Astrocyte (in vitro differentiated cells and primary cell): Measurements from ENCODE around the gene AKT3. TPM values are rescaled to one million over a fixed set of nuclear protein-coding genes. Genes with fewer than 3 reads are reported as not detected.

Source experiments
- DNase-seq: peaks from one replicate; pipeline ENCODE4 v3.0.0-alpha.2; 2010; ENCODE audit warnings: low read depth
- FAIRE-seq: peaks from 2 replicates; lab custom pipeline; 2011; peaks lifted over from hg19 to GRCh38; lab: Jason Lieb, UNC
- H2AFZ ChIP-seq: 2 replicates; pipeline ENCODE4 v1.6.0; 2012; ENCODE audit warnings: low read depth, low read length, inconsistent platforms
- H3K27ac ChIP-seq: 2 replicates; pipeline ENCODE4 v1.5.1; 2011; ENCODE audit warnings: low read depth, low read length, inconsistent platforms
- H3K27me3 ChIP-seq: 2 replicates; pipeline ENCODE4 v1.6.0; 2011; ENCODE audit warnings: low read length, inconsistent platforms; ENCODE audit not compliant: insufficient read depth
- H3K36me3 ChIP-seq: 2 replicates; pipeline ENCODE4 v1.5.1; 2011; ENCODE audit warnings: low read length, inconsistent platforms; ENCODE audit not compliant: insufficient read depth
- H3K4me1 ChIP-seq: 2 replicates; pipeline ENCODE4 v1.5.1; 2011; ENCODE audit warnings: low read length, inconsistent platforms; ENCODE audit not compliant: insufficient read depth
- H3K4me2 ChIP-seq: 2 replicates; pipeline ENCODE4 v1.6.0; 2012; ENCODE audit warnings: low read length, inconsistent platforms
- H3K4me3 ChIP-seq: 2 replicates; pipeline ENCODE4 v1.5.1; 2011; ENCODE audit warnings: low read depth, mild to moderate bottlenecking, low read length, inconsistent platforms; ENCODE audit not compliant: insufficient read depth
- H3K79me2 ChIP-seq: 2 replicates; pipeline ENCODE4 v1.6.0; 2012; ENCODE audit warnings: mild to moderate bottlenecking, low read length, inconsistent platforms; ENCODE audit not compliant: insufficient read depth
- H3K9ac ChIP-seq: 2 replicates; pipeline ENCODE4 v1.6.0; 2012; ENCODE audit warnings: mild to moderate bottlenecking, low read length, inconsistent platforms
- H3K9me3 ChIP-seq: 2 replicates; pipeline ENCODE4 v1.5.1; 2012; ENCODE audit warnings: low read depth, mild to moderate bottlenecking, low read length, inconsistent platforms; ENCODE audit not compliant: insufficient read depth
- H4K20me1 ChIP-seq: 2 replicates; pipeline ENCODE4 v1.6.0; 2012; ENCODE audit warnings: low read length, inconsistent platforms; ENCODE audit not compliant: insufficient read depth
- H3K27ac Mint-ChIP-seq: one replicate; pipeline ENCODE4 v1.8.0; 2021; ENCODE audit warnings: mild to moderate bottlenecking, mixed read lengths; ENCODE audit not compliant: unreplicated experiment
- H3K27me3 Mint-ChIP-seq: one replicate; pipeline ENCODE4 v1.8.0; 2021; ENCODE audit warnings: low read depth, mixed read lengths; ENCODE audit not compliant: unreplicated experiment
- H3K36me3 Mint-ChIP-seq: one replicate; pipeline ENCODE4 v1.8.0; 2021; ENCODE audit warnings: low read depth, mixed read lengths; ENCODE audit not compliant: unreplicated experiment
- H3K4me1 Mint-ChIP-seq: one replicate; pipeline ENCODE4 v1.8.0; 2021; ENCODE audit warnings: low read depth, mixed read lengths; ENCODE audit not compliant: unreplicated experiment
- H3K4me3 Mint-ChIP-seq: one replicate; pipeline ENCODE4 v1.8.0; 2021; ENCODE audit warnings: mild to moderate bottlenecking, moderate library complexity, mixed read lengths; ENCODE audit not compliant: unreplicated experiment
- H3K9me3 Mint-ChIP-seq: one replicate; pipeline ENCODE4 v1.8.0; 2021; ENCODE audit warnings: mild to moderate bottlenecking, mixed read lengths; ENCODE audit not compliant: unreplicated experiment
- EZH2 ChIP-seq: IDR thresholded peaks from 2 replicates; pipeline ENCODE4 v1.6.1; 2012; ENCODE audit warnings: mild to moderate bottlenecking, low read length, inconsistent platforms; ENCODE audit not compliant: insufficient read depth
- total RNA-seq: library from RNA; stranded (reverse); gene quantifications from 2 replicates; pipeline ENCODE4 v1.2.1, GENCODE V29; 2021
- TF ChIP-seq, protein P1 (sequence below): IDR thresholded peaks from 2 replicates; pipeline ENCODE4 v1.5.1; 2011; ENCODE audit warnings: low read depth, mild to moderate bottlenecking, inconsistent platforms, low read length, moderate library complexity; ENCODE audit not compliant: insufficient read depth

The AKT3 gene
- total RNA-seq, 1 donor from 2014 or later, result 64.5 TPM

- Histone ChIP-seq H3K9ac (no peak overlapping the region), H3K4me2 (no peak overlapping the region), H3K4me1 (peaks cover 9% of the 10 kb centered on the region), H3K4me3 (no peak overlapping the region), H3K27ac (no peak overlapping the region), H2AFZ (no peak overlapping the region), H3K9me3 (no peaks in the 10 kb centered on the region), H4K20me1 (peaks cover 3% of the 10 kb centered on the region), H3K79me2 (no peaks in the 10 kb centered on the region), H3K27me3 (no peaks in the 10 kb centered on the region), H3K36me3 (peaks cover 2% of the 10 kb centered on the region)
- H3K27ac Mint-ChIP-seq, result no peak overlapping the region
- FAIRE-seq (no peak), DNase-seq (no peak)
- no peaks in the 10 kb centered on the region for H3K27me3 Mint-ChIP-seq
- TF ChIP-seq EZH2, result no peak
- TF ChIP-seq, protein P1, sequence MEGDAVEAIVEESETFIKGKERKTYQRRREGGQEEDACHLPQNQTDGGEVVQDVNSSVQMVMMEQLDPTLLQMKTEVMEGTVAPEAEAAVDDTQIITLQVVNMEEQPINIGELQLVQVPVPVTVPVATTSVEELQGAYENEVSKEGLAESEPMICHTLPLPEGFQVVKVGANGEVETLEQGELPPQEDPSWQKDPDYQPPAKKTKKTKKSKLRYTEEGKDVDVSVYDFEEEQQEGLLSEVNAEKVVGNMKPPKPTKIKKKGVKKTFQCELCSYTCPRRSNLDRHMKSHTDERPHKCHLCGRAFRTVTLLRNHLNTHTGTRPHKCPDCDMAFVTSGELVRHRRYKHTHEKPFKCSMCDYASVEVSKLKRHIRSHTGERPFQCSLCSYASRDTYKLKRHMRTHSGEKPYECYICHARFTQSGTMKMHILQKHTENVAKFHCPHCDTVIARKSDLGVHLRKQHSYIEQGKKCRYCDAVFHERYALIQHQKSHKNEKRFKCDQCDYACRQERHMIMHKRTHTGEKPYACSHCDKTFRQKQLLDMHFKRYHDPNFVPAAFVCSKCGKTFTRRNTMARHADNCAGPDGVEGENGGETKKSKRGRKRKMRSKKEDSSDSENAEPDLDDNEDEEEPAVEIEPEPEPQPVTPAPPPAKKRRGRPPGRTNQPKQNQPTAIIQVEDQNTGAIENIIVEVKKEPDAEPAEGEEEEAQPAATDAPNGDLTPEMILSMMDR, result no peak
- peaks cover 5% of the 10 kb centered on the region for H3K36me3 Mint-ChIP-seq
- peaks cover 2% of the 10 kb centered on the region for H3K4me1 Mint-ChIP-seq
- H3K4me3 Mint-ChIP-seq, result no peak overlapping the region
- H3K9me3 Mint-ChIP-seq, result no peaks in the 10 kb centered on the region
Observed at GRCh38 chr1:243489681-243490546, 360.1 kb downstream of the AKT3 start.

- no peak for TF ChIP-seq EZH2
- TF ChIP-seq, protein P1, result no peak
- H3K4me1 Mint-ChIP-seq, result peaks cover 2% of the 10 kb centered on the region
- FAIRE-seq (no peak), DNase-seq (no peak)
- H3K27ac Mint-ChIP-seq, result no peak overlapping the region
- Histone ChIP-seq H3K4me1 (peaks cover 9% of the 10 kb centered on the region), H3K27me3 (no peaks in the 10 kb centered on the region), H3K9me3 (no peaks in the 10 kb centered on the region), H4K20me1 (peaks cover 3% of the 10 kb centered on the region), H3K4me3 (no peak overlapping the region), H3K79me2 (no peaks in the 10 kb centered on the region), H3K27ac (no peak overlapping the region), H3K4me2 (no peak overlapping the region), H3K36me3 (peaks cover 2% of the 10 kb centered on the region), H3K9ac (no peak overlapping the region), H2AFZ (no peak overlapping the region)
- no peaks in the 10 kb centered on the region for H3K9me3 Mint-ChIP-seq
- no peaks in the 10 kb centered on the region for H3K27me3 Mint-ChIP-seq
- peaks cover 5% of the 10 kb centered on the region for H3K36me3 Mint-ChIP-seq
- H3K4me3 Mint-ChIP-seq, result no peak overlapping the region
Observed at GRCh38 chr1:243489158-243489527, 360.9 kb downstream of the AKT3 start.
